ENCODE results near the gene ALKBH5.

The ALKBH5 gene

DNA sequence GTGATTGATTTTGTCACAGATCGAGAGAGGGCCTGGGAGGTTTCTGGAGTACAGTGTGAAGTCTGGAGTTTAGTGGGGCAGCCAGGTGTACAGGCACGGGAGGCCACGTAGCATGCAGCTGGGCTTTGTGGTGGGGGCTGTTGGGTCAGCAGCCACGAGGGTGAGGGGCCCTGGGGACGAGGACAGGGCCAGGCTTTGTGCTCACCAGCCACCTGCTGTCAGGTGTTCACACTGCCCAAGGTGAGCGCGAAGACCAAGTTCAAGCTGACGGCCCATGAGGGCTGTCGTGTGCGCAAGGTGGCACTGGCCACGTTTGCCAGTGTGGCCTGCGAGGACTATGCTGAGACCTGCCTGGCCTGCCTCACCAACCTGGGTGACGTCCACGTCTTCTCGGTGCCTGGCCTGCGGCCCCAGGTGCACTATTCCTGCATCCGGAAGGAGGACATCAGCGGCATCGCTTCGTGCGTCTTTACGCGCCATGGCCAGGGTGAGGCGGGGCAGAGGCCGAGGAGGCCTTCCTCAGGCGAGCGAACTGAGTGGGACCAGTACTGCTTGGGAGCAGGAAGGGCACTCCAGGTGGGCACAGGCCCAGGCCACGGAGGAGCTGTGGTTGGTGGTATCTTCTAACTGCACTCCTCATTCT, 57.7 kb downstream of the ALKBH5 start:
- DNase-seq (ENCODE audit: low read depth in 2 of 2): no peak

DNA sequence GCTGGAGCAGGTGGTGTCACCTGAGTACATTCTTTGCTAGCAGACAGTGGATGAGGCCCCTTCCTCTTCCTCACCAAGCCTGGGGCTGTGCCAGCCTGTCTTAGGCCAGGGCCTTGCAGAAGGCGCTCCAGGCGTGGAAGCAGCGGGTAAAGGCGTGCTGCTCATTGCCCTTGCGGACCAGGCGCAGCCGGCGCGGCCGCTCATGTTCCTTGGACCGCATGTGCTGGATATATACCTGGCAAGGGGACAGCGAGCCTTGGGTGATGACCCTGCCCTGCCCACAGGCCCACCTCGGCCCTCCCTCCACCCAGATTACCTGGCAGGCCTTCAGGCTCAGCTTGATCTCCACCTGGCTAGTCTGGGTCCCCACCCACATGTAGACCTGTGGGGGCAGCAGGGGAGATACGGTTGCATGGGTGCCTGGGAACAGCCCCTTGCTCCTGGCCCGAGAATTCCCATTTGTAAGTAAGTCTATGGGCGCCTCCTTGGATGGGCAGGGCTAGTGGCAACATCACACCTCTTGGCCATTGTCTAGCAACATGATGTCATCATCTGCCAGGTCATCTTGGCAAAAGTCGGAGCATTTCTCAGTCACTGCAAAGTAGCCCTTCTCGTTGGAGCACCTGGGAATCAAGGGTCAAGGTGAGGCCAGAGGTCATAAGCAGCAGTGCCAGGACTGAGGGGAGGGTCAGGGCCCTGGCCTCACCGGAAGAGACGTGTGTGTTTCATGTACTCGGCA, 61.6 kb downstream of the ALKBH5 start:
- no peak for DNase-seq (ENCODE audit: low read depth in 2 of 2)

DNA sequence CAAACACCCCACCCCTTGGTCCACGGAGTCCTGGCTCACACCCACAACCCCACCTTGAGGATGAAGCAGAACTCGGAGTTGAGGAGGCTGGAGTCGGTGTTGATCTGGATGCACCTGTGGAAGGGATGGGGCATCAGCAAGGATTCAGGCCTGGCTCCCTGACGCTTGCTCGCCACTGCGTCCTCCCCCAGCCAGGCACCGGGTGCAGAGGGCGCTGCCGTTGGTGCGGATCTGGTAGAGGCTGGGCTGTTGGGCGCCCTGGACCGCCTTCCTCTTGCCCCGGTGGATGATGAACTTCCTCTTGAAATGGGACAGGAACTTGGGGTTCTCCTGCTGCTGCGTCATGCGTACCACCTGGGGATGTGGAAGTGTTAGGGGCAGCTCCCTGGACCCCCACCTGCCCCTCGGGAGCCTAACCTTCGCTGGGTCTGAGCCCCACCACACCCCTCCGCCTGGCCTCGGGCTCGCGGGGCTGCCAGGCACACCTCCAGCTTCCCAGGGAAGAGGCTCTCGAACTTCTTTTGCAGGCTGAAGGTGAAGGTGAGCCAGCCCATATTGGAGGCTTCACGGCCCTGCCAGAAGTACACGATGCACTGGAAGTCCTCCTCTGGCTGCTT, 62.6 kb downstream of the ALKBH5 start:
- DNase-seq (ENCODE audit: low read depth in 2 of 2): no peak

DNA sequence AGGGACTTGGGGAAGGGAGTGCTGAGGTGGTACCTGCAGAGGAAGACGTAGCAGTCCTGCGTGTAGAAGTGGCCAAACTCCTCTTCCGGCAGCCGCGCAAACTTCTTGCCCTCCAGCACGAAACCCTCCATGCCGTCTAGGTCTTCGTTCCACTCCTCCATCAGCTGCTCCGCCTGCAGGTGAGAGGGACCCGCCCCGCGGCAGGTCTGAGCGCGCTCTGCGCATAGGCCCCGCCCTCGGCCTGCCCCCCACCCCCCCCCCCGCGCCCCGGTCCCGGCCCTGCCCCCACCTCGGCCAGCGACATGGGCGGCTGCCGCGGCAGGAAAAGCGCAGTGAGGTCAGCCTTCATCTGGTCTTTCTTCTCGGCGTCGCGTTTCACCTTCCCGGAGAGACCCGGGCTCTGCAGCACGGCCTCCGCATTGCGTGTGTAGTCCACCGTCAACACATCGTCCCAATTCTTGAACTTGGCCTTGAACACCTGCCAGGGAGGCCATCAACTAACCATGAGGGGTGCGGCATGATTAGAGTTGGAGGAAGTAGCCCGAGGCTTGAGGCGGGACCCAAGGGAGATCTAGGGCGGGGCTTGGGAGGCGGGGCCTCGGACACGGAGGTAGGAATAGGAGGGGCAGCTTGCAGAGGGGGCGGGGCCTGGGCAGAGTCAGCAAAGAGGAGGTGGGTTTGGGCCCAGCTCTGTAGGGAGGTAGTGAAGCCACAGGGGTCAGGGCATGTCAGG, 63.4 kb downstream of the ALKBH5 start:
- no peak for DNase-seq (ENCODE audit: low read depth in 2 of 2)

DNA sequence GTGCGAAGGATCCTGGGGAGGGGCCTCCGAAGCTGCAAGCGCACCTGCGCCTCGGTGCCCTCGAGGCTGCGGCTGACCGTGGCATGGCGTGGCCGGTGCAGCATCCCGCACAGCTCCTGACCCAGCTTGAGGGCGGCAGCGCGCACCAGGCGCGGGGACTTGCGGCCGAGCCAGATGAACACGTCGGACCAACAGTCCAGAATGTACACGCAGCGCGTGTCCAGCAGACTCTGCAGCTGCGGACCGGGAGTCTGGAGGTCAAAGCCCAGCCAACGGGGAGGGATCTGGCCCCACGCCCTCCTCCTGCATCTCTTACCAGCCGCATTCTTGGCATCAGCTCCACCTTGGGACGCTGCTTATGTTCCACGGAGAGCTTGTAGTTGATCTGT, 64.0 kb downstream of the ALKBH5 start:
- no peak for DNase-seq (ENCODE audit: low read depth in 2 of 2)

DNA sequence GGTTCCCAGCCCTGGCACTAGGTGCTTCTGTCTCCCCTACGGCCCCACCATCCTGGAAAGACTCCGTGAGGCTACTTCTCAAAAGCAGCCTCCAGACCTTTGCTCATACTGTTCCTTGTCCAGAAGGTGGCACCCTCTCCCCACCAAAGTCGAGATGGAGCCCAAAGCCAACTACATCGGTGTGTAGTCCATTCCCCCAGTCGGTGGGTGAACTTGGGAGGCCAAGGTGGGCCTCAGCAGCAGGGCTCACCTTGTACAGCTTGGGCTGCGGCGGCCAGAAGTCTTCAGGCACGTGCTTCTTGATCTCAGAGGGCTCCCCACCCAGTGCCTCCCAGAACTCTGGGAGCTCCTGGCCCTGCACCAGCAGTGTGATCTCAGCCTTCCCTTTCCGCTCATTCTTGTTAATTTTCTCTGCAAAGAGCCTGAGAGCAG, 64.7 kb downstream of the ALKBH5 start:
- DNase-seq (ENCODE audit: low read depth in 2 of 2): peak; percentile 38 to 41

DNA sequence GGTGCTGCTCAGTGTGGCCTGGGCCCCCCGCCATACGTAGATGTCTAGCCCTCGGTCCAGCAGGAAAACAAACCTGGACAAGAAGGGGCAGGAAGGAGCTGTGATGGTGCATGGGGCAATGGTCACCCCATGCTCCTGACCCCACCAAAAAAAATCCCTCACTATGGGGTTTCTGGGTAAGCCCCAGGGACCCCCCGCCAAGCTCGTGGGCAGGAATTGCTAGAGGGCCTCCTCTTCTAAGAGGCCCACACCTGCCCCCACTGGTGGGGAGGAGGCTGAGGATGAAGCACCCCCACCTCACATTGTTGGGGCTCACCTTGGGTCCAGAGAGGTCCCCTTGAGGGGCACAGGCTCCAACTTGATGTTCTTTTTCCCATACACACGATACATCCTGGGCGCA, 65.2 kb downstream of the ALKBH5 start:
- no peak for DNase-seq (ENCODE audit: low read depth in 2 of 2)

DNA sequence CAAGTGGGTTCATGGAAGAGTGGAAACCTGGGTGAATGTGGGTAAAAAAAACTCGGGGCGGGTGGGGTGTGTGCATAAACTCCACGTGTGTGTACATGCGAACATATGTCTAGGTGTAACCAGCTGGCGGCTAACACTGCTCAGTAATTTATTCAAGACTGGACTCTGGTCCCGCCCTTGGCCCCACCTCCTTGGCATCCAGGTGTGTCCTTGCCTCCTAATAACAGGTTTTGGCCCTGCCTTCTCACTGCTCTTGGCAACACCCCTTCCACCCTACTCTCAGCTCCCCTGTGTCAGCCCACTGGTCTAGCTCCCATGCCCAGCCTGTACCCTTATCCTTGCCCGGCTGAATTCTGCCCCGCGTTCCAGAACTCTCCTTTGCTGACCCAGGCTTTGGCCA, 66.6 kb downstream of the ALKBH5 start:
- no peak for DNase-seq (ENCODE audit: low read depth in 2 of 2)

DNA sequence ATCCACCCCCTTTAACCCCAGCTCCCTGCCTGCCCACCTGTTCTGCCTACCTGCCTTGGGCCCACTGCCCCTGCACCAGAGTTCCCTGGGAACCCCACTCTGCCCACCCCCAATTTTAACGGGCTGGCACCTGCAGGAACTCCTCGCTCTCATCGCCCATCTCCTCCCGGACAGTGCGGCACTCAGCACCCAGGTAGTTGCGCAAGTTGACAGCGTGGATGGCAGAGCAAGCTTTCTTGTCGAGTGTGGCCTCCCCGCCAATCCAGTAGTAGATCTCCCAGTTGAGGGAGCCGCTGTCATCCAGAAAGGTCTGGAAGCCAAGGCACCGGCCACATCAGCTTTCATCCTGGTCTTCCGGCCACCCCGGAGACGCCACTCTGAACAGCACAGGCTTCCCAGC, 67.1 kb downstream of the ALKBH5 start:
- DNase-seq (ENCODE audit: low read depth in 2 of 2): no peak

DNA sequence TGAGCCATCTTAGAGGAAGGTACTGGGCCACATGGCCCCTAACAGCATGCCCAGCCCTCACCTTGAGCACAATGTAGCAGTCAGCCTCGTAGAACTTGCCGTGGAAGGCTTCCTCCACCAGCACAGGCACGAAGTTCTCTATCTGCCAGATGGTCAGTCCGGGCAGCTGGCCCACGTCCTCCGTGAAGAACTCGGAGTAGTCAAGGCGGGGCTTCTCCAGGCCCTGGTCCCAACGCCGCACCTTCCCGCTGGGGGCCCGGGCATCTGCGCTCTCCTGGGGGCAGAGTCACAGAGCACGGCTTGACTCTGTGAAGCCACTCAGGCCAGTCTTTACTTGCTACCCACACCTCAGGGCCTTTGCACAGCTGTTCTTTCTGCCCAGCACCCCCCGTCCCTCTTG, 67.6 kb downstream of the ALKBH5 start:
- DNase-seq (ENCODE audit: low read depth in 2 of 2): no peak

DNA sequence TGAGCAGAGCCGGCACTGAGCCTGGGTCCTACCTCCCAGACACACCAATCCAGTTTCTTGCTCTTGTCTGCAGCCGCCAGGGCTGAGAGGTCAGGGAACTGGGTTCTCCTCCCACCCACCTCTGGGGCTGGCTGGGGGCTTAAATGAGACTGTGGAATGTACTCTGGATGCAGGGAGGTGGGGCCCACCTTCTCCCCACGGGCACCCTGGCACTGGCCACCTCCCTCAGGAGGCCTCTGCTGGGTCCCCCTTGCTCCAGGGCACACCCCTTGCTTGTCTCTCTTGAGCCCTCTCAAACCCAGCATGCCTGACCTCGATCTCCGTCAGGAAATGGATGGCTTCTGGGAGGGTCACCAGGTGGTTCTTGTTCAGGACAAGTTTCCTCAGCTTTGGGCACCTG, 68.5 kb downstream of the ALKBH5 start:
- DNase-seq (ENCODE audit: low read depth in 2 of 2): no peak

DNA sequence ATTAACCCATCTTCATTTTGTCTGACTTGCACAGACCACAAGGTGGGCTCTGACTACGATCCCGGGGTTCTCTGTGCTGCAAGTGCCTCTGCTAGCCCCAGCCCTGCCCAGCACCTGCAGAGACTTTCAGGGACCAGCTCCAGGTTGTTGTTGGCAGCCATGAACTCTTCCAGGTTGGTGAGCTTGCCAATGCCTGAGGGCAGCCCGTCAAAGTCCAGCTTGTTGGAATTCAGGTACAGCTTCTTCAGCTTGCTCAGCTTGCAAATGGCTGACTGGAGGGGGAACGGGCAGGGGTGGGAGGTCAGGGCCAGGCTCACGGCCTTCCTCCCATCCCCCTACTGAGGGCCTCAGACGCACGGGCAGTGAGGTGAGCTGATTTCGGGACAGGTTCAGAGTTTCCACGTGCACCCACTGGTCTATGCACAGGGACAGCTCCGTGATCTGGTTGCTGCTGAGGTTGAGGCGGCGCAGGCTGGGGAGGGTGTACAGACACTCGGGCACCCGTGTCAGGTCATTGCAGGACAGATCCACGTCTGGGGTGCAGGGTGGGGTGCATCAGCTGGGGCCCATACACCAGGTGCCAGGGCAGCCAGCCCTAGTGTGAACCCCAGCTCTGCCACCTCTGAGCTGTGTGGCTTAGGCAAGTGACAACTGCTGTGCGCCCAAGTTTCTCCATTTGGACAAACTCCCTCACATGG, 69.7 kb downstream of the ALKBH5 start:
- no peak for DNase-seq (ENCODE audit: low read depth in 2 of 2)

DNA sequence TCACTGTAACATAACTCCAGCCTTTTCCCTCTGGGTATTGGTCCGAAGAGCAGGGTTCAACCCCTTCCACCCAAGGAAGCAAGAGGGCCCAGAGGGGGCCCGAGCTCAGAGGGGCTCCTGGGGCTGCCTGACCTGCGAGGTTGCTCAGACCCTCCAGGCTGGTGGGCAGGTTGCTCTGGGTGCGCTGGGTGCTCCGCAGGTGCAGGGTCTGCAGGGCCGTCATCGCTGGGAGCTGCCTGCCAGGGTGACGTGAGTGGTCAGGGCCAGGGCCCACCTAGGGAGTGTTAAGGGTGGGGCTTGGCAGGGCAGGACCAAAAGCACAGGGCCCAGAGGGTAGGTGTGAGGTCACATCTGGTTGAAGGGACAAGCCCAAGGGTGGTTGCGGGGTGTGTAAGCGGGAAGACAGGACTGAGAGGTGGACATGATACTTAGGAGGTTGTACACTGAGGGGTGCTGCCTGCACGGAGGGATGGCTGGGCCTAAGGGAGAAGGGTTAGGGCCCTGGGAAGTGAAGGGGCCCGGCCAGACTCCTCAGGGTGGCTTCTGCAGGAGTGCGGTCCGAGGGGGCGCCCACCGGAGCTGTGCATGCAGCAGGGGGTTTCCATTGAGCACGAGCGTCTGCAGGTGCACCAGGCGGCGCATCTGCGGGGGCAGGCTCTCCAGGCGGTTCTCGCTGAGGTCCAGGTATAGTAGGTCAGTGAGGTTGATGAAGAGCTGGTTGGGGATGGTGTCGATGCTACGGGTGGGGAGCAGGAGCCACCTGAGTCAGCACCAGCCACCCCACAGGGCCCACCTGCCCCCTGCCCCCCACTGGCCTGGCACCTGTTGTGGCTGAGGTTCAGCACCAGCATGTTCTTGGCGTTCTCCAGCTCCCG, 70.6 kb downstream of the ALKBH5 start:
- DNase-seq (ENCODE audit: low read depth in 2 of 2): no peak

DNA sequence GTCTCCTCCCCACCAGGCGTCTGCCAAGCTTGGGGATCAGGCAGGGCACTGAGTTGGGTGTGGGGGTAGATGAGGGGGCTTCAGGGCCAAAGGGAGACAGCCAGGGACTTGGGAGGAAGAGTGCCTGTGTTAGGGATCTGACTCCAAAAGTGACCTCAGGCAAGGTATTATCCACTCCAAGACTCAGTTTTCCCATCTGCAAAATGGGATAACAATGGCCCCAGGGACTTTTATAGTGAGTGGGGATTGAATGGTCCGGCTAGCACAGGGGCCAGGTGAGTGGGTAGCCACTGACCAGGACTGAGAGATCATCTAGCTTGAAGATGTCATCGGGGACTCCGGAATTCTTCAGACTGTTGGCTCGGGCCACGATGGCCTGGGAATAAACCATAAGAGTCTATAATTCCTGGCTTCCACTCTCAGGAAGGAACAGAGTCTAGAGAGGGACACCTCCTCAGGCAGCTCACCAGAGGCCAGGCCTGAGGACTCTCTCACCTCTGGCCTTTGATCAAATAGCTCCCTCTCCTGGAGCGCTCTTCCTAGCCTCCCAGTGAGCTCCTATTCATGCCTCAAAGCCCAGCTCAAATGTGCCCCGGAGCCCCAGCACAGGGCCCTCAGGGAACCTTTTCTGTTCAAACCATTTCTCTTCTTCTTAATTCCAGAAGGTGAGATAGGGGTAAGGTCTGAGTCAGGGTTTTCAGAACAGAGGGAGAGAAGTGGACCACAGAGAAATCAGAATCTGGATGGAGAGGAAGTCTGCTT, 71.4 kb downstream of the ALKBH5 start:
- DNase-seq (ENCODE audit: low read depth in 2 of 2): no peak

DNA sequence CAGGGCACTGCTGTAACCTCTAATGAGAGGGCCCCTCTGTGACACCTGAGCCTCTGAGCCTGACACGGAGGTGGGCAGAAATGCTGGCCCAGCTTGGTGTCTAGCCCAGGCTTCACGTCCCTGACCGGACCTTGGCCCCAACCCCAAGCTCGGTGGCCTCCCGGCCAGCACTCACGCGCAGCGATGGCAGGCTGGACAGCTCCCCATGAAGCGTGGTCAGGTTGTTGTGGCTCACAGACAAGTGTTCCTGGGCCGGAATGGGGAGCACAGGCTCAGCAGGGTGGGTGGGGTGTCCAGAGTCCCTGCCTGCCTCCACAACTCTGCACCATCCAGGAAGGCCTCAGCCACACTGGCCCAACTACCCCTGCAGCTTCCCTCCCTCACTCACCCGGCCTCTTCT, 72.7 kb downstream of the ALKBH5 start:
- DNase-seq (ENCODE audit: low read depth in 2 of 2): no peak

DNA sequence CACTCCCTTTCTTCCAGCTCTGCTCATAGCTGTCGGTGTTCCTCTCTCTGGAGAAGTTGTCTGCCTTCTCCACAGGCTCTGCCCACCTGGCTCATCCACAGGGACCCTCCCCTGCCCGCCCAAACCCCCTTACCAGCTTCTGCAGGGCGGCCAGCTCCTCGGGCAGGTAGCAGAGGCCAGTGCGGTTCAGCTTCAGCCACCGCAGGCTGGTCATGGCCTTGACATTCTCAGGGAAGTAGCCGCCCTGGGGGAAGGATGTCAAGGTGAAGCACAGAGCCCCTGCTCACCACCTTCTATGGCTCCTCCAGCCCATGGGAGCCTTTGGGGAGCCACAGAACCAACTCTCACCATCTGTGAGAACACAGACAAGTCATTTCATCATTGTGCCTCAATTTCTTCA, 73.1 kb downstream of the ALKBH5 start:
- no peak for DNase-seq (ENCODE audit: low read depth in 2 of 2)

DNA sequence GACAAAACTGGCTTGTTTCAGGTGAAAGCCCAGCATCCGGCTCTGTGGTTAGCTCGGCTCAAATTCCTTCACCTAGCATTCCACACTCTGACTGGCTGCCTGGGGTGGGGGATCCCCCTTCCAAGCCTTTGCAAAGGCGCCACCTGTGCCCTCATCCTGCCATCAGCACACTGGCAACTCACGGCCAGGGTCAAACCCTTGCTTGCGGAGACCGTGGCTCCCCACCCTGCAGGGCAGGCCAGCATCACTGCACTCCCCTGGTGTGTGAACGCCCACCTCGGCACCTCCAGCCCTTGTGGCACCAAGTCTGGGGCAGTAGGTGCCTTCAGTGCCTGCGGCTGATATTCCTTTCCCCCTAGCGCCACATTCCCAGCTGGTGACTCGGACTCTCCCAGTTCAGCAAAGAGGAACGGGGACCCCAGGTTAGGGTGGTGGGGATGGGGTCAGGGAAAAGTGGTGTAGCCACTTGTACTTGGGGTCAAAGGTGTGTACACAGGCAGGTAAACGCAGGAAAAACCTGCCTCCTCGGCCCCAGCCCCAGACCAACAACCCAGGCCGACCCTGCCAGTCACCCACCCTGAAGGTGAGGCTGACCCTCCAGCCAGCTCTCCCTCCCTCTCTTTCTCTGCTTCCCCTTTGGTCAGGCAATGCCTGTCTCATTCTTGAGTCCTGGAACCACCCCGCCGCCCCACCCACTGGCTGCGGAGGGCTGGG, 73.8 kb downstream of the ALKBH5 start:
- DNase-seq (ENCODE audit: low read depth in 2 of 2): no peak

DNA sequence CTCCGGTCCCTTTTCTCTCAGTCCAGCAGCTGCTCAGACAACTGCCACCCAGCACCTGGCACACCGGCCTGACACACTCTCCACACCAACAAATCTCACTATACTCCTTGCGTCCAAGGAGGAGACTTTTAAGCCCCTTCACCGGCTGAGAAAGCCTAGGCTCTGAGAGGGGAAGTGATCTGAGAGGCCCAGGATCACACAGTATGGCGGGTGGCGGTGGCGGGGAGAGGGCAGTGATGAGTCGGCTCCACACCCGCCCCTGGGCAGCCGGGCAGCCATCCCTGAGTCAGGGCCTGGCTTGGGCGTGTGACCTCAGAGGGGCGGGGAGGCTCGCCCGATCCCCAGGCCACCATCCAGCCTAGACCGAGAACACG, 74.3 kb downstream of the ALKBH5 start:
- no peak for DNase-seq (ENCODE audit: low read depth in 2 of 2)

DNA sequence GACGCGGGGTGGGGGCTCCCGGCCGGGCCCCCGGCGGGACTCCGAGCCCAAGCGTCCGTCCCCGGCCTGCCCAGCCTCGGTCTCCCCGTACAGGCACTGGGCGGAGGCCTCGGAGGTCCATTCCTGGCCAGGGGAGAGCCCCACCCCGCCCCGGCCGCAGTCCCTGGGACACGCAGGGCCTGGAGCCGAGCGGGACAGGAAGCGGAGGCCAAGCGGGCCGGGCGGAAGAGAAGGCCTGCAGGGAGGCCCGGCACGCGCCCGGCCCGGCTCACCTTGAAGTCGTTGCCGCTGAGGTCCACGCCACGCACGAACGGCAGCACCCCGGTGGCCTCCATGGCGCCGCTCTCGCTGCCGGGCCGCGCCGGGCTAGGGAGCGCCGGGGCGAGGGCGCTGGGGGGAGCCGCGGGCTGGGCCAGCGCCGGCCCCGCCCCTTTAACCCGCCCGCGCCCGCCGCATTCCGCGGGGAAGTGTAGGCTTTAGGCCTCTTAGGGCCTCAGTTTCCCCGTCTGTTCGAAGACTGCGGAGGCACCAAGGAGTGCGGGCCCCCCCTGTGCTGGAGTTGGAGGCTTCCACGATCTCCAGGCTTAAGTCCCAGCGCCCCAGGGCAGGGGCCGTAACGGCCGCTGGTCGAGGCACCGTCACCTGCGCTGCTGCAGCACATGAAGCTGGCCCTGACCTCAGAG, 74.9 kb downstream of the ALKBH5 start, which contains the start of gene FLII:
Gene FLII, minus strand, starts transcription at position 383 of the 683 bp plus-strand sequence. Its CDS starts 48 bp downstream, at position 335.
- peak in 1 of 2 donors; percentile 20 for DNase-seq (ENCODE audit: low read depth in 2 of 2)

All from activated CD8-positive, alpha-beta memory T cell treated with anti-CD3 and anti-CD28 coated beads for 4 hours (primary cell).